NCI-H526 treated with DMSO at 0.1 percent for 48 hours (cell line): ENCODE results near the gene RCOR2.

Experiments
- DNase-seq: peaks from one replicate; lab custom pipeline; 2025; lab: John Stamatoyannopoulos, UW

The RCOR2 gene

DNA sequence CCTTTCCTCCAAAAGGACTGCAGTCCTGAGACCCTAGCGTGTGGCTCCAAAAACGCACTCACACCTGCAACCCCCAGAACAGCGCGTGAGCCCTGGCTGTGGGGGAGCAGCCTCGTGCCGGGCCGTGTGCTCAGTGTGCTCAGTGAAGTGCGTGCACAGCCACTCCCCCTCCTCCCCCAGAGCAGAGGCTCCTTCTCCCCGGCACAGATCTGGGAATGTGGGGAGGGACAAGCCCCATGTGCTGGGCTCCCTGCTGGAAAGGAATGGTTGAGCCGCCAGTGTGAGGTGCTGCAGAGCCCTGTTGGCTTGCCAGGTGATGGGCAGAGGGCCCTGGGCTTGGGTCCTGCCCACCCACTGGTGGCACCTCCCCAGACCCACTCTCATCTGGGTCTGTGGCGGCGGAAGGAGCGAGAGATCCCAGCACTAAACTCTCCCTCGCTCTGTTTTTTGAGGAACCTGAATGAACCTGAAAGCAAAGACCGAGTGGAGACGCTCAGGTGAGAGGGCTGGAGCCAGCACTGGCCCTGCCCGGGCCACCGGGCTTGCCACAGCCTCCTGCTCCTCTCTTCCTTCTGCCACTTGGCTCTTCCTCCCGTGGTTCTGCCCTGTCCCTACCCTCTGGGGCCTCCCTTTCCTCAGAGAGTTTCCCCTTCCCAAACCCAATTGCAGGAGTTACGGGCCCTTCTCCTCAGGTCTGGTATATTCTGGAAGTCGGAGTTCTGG, 9.0 kb downstream of the RCOR2 start:
- DNase-seq = no peak

DNA sequence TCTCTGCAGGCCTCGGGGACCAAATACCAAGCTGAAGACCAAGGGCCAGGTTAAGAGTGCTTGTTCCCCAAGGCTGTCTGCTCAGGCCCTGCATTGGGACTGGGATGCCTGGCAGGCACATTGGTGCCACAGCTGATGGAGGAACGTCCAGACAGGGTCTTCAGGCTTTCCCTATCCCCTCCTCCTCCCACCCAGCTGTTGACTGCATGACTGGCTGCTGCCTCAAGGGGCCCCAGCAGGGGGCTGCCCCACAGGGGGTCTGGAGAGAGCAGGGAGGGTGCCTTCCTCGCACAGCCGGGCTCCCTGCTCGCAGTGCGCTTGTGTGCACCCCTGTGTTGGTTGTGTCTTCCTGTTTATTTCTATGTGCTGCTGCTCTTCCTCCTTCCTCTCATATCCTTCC, 9.9 kb downstream of the RCOR2 start:
- DNase-seq = no peak

DNA sequence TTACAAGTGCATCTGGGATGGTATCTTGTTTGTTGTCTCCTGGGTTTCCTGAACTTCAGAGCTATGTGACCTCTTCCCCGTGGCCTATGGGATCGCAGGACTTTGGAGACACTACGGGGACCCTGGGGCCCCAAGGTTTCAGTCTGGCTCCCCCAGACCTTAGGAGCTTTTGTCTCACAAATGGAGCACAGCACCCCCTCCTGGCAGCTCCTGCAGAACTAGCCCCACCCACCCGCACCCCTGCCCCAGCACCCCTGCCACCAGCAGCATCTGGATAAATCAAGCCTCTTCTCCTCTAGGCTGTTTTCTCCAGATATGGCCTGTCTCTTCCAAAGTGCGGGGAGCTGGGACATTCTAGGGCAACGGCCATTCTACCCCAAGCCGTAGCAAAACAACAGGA, 10.4 kb downstream of the RCOR2 start:
- no peak for DNase-seq

DNA sequence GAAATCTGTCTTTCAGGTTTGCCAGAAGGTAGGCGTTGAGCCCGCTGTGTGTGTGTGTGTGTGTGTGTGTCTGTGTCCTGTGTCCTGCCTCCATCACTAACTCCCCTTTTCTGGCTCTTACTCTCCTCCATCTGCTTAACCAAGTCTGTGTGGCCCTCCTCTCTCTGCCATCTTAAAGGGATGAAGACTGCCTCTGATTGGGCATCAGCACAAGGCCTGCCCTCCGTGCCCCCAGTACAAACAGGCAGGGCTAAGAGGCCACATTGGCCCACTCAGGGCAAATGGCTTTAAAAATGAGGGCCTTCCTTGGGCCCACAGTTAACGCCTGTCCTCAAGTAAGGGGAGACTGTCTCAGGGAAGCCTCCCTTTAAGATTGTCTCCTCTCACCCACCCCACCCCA, 10.9 kb downstream of the RCOR2 start:
- DNase-seq = no peak

DNA sequence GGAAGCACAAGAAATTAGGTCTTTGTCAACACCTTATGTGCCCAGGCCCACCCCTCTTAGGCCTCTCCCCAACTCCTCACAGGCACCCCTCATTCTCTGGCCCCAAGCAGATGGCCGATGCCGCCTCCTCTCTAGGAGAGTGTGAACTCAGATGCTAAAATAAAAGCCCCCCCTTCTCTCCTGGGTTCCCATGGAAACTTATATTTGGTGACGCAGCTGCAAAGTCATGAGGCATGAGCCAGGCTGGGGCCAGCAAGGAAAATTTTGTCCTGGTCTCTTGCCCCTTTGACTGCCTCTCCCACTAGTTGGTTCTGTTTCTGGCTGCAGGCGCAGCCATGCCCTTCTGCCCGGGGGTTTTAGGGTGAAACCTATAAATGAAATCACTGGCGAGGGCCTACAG, 11.8 kb downstream of the RCOR2 start:
- no peak for DNase-seq

DNA sequence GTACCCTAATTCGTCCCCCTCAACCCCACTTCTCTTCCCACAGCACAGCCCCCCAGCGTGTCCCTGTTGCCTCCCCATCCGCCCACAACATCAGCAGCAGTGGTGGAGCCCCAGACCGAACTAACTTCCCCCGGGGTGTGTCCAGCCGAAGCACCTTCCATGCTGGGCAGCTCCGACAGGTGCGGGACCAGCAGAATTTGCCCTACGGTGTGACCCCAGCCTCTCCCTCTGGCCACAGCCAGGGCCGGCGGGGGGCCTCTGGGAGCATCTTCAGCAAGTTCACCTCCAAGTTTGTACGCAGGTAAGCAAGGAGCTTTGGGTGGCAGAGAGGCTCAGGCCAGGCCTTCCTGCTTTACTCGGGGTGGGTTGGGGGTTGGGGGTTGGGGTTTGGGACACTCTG, 12.2 kb downstream of the RCOR2 start:
- DNase-seq = no peak

DNA sequence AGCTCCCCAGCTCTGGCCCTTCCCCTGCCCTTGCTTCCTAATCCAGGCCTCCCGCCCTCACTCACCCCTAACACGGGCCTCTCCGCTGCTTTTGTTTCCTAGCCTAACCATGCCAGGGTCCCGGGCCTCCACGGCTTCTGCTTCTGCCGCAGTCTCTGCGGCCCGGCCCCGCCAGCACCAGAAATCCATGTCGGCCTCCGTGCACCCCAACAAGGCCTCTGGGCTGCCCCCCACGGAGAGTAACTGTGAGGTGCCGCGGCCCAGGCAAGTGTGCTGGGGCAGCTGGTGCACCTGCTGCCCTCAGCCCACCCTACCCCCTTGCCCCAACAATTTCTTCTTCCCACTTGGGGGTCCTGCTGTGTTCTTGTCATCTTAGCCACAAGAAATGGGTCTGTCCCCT, 13.1 kb downstream of the RCOR2 start:
- no peak for DNase-seq

DNA sequence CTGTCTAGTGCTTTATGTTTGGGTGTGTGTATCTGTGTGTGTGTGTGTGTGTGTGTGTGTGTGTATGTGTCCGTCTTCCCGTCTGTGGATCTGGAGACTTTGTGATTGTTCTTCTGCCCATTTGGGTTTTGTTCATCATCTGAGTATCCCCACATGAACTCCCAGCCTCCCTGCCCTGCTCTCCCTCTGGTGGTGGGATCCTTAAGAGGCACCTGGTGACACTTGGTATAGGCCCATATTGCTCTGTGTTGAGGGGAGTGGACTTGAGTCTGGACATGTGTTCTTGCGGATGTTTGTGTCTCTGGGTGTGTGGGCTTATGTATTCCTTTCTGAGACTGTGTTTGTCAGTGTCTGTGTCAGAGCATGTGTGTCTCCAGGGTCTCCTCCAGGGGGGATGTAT, 15.3 kb downstream of the RCOR2 start:
- DNase-seq = no peak

DNA sequence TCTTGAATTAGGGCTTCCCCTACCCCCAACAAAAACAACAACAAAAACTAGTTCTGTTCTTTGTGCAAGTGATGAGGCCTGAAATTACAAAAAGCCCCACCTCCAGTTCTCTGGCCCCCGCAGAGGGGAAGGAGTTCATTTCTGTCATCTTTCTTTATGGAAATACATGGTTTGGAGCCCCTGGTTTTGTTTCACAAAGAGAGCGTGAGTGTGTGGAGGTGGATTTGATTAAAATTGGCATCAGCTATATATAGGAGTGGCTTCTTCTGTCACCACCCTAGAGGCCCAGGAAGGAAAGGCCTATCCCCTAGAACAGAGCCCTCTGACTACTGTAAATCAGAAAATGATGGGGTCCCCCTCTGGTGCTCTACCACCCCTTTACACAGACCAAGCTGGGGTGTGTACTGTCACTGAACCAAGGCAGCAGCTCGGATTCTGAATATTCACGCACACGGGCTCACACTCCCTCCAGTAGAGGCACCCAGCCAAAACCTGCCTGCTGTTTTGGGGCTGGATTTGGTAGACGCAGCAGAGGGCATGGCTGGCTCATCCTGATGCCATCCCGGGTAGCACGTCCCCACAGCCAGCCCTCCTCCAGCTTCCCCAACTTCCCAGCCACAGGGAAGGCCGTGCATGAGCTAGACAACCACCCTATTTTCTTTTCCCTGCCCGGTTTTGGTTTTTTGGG, 19.4 kb downstream of the RCOR2 start:
- DNase-seq = no peak

DNA sequence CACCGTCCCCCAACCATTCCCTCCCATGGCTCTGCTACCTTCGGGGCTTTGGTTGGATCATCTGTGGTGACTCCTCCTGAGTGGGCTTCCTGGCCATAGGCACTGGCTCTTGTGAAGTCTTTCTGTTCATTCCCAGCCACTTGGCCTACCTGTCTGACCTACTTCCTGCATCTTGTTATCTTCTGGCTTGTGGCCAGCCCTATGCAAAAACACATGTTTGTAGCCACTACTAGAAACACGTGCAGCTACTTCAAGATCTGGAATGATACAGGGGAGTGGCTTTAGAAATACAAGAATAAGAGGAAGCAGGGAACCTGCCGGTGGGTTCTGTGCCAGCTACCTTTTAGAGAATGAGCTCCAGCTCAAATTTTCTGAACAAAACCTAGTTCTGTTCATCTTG, 20.9 kb downstream of the RCOR2 start:
- no peak for DNase-seq

DNA sequence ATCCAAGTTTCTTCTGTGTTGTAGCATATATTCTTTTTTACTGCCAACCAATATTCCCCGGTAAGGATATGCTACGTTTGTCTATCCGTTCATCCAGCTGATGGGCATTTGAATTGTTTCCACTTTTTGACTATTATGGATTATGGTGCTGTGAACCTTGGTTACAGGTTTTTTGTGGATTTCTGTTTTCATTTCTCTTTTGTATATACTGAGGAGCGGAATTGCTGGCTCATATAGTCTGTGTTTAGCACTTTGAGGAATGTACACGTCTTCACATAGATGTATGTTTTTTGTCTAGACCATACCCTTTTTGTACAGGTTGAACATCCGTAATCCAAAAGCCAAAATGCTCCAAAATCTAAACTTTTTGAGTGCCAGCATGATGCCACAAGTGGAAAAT, 23.6 kb downstream of the RCOR2 start:
- DNase-seq = no peak

DNA sequence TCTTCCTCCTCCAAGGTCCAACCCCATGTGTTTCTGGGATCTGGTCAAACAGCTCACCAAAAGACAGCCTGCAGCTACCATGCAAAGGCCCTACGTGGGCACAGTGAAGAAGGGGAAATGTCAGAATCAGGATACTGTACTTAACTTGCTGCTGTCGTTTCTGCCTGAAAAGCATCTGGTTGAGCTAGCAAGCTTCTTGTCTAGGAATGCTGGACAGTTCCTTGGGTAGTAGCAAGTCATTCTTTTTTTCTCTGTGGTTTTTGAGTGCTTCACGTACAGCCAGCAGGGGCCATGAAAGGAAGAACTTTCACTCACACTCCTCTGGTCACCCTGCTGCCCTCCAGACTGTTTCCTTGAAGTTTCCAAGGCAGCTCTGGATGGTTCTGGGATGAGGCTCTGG, 24.7 kb downstream of the RCOR2 start:
- no peak for DNase-seq

DNA sequence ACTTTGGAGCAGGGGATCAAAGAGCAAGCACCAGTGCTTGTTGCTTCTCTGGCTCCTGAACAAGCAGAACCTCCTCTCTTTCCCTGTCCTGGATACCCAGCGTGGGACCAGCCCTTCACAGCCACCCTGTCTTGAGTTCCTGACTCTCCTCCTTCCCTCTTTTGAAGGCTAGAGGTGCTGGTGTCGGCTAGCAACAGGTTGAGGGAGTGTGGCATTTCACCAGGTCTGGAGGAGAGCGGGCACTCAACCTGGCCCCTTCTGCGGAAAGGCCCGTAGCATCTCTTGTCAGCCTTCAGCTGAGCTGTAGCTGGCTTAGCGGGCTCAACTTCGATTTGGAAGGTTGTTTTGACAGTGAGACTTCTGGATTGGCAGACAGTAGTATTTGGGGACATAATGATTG, 26.6 kb downstream of the RCOR2 start:
- DNase-seq = no peak

DNA sequence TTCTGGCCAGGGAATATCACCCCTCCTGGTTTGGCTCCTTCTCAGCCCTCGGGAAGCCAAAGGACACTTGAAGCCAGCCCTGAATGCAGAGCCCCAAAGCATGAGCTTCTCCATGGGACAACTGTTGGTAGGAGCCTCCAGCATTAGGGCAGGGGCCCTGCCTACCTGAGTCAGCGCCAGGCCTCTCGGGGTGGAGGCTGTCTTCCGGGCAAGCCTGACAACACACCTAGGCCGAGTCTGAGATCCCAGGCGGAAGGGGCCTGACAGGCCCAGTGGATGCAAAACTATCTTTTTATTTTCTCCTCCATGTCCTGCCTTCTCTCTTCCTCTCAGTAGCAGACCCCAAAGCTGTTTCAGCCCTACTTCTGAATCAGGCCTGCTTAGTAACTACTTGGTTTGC, 27.6 kb downstream of the RCOR2 start:
- DNase-seq = no peak

DNA sequence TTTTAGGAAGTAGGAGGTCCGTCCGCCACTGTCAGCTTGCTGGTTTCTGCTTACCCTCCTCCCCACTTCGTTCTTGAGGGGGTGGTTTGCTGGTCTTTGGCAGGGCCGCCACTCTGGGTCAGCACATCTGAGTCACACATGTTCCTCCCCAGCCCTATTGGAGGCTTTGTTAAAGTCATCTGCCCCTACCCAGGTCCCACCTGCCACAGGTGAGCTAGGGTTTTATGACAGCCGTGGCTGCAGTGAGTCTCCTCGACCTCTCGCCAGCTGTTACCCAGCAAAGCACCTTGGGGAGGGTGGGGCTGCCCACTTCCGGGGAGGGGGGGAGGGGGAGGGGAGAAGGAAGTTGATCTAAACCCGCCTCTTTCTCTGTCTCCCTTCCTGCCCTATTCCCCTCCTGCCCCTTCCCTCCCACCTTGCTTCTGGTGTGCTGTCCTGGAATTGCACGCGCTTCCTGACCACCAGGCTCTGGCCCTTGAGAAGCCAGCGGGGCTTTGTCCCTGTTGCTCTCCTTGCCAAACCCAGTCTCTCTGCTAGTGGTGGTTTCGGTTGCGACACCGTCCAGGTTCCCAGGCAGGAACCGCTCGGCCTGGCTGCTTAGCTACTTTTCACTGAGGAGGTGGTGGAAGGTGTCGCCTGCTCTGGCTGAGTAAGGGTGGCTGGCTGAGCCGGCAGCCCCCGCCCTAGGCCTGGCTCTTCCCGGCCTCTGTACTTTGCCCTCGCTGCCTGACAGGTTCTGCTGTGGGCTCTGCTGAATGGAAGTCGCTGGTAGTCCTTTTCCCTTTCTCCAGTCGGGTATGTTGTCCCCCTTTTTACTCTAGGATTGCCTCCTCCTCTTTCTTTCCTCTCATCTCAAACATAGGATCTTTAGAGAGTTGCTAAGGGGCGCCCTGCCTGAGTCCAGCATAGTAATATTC, 28.5 kb downstream of the RCOR2 start:
- DNase-seq = peak; percentile 57

DNA sequence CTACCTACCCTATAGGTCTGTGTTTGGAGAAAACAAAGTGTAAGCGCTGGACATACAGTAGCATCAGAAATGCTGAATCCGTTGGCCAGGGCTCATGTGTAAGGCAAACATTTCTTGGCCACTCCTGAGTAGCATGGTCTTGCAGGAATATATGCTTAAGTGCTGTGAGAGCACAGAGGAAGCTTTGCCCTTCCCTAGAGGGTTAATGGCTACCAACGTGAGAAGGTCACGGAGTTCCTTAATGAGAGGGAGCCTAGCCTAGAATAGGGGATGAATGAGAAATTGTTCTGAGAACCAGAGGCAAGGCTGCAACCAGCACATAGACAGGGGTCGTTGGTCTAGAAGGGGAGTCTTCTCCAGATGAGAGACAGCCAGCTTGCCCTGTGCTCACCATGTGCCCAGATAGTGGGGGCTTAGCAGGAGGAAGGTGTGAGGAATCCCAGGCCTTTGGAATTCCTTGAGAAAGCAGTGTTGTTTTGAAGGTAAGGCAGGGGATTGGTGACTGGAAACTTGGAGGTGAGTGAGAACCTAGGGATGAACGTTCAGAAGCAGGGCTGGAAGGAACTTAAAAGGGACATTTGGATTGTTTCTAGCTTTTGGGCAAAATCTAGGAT, 29.5 kb downstream of the RCOR2 start:
- DNase-seq = no peak

DNA sequence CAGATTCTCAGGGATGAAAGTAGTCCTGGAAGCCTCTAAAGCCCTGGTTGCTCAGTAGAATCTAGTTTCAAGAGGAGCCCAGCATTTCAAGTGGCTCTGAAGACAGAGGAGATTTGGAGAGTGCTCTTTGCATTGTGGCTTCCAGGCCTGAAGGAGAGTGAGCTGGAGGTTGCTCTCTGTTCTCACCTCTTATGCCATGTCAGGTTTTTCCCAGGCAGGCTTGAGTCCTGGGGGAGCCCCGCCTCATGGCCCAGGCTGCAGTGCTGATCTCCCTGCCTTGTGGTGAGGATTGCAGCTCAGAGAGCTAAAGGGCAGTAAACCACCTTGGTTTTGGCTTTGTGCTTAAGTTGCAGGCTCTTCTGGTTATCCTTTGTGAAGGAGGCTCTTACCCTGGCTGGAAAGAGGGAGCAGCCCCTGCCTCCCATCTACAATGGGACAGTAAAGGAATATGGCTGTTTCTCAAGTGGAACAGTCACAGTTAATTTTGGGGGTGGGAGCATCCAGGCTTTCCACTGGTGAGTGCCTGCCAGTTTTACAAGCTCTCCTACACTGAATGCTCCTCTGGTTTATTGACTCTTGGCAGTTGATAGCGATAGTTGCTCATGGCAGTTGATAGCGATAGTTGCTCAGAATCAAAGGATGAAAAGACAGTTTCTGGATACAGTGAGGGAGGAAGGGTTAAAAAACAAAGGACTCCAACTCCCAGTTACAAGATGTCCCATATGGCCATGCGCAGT, 32.6 kb downstream of the RCOR2 start:
- DNase-seq = no peak

DNA sequence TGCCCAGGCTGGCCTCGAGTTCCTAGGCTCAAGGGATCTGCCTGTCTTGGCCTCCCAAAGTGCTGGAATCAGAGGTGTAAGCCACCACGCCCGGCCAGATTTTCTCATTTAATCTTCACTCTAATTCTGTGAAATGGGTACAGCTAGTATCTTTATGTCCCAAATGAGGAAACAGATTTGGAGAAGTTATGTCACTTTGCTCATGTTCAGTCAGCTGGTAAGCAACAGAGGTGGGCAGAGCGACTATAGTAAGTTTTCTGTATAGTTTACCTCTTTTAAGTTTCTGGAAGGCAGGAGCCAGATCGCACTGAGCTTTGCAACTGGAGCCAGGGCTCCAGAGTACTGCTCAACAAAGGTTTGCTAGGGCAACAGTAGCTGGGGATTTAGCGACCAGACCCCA, 33.2 kb downstream of the RCOR2 start:
- DNase-seq = no peak

DNA sequence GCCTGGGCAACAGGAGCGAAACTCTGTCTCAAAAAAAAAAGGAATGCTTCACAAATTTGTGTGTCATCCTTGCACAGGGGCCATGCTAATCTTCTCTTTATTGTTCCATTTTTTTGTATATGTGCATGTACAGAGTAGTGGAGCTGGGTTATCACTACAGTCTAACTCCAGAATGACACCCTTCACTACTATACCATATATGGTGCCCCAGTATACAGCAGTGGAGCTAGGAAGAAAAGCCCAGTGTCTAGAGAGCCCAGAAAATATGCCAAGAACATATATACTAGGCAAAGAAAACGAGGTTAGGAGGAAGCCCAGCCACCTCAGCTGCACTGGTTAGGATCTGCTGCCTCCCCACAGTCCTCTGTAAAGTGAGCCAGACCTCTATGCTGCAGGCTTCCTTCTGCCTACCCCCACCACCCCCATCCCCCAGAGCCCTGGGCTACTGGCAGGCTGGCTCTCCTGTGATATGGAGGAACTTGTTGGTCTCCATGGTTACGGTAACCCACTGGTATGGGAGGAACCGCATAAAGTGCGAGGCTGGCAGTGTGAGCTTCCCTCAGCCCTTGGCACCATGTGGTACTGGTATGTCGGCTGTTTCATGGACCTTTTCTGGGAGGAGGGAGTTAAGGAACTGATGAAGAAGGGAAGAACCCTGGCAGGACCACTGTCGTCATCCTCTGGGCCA, 34.3 kb downstream of the RCOR2 start:
- no peak for DNase-seq

DNA sequence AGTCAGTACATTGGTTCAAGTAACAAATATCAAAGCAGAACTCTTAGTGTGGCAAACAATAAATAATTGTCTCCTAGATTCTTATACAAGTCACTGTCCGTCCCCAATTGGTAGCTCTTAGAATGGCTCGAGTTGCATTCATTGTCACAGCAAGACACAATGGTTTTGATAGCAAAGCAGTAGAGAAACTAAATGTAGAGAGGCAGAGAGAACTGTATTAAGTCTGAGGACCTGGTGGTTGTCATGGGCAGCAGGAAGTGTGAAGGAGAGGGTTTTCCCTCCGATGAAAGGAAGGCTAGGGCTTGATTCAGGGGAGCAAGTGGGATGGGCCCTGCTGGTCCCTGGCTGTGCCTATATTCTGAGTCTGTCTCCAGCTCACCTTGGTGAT, 36.6 kb downstream of the RCOR2 start:
- DNase-seq = no peak
